ENCODE data around the gene MITF. TPM values are rescaled to one million over a fixed set of nuclear protein-coding genes. Genes with fewer than 3 reads are reported as not detected.

MITF gene
- total and polyA plus RNA-seq, 10 donors: 0.83 to 11.9 (median 6.2) TPM

DNA sequence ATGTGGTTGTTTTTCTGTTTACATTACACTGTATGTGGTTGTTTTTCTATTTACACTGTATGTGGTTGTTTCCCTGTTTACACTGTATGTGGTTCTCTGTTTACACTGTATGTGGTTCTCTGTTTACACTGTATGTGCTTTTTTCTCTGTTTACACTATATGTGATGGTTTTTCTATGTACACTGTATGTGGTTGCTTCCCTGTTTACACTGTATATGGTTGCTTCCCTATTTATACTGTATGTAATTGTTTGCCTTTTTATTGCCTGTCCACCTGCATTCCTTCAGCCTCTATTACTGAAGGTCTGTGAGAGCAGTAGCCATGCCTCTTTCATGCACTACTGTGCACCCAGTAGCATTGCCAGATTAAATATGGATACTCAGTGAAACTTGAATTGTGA lies 94.3 kb downstream of the MITF start:
- no peaks in the 10 kb centered on the region for H3K36me3 ChIP-seq
- no peaks in the 10 kb centered on the region for H3K27me3 ChIP-seq (replicated peaks in 1 of 7)
- H3K27ac ChIP-seq: no peak overlapping the region
- no peaks in the 10 kb centered on the region for H3K4me1 ChIP-seq
- intact Hi-C loops (cut with DNase I; ENCODE audit: low total_unique reads): no loop called here
- H3K4me3 ChIP-seq: no peak overlapping the region
- peaks cover 0 to 15% (median 9%) of the 10 kb centered on the region in 8 donors for H3K9me3 ChIP-seq
- TF ChIP-seq CTCF (IDR thresholded peaks at IDR 0.05 in 8 of 11, conservative IDR thresholded peaks at IDR 0.05 in 3 of 11) (no peak), POLR2AphosphoS5 (IDR thresholded peaks at IDR 0.05) (no peak), POLR2A (IDR thresholded peaks at IDR 0.05) (no peak)
- no peak for DNase-seq

GRCh38 chr3:69838217-69838616 lies 99.0 kb downstream of the MITF start:
- Histone ChIP-seq H3K4me1 (no peaks in the 10 kb centered on the region), H3K9me3 (peaks cover 0 to 15% (median 9%) of the 10 kb centered on the region in 8 donors), H3K27me3 (replicated peaks in 1 of 7) (no peaks in the 10 kb centered on the region), H3K4me3 (no peak overlapping the region), H3K36me3 (no peaks in the 10 kb centered on the region), H3K27ac (no peak overlapping the region)
- intact Hi-C loops (cut with DNase I; ENCODE audit: low total_unique reads): no loop called here
- no peak for DNase-seq
- 70 to 85% (median 82%) methylated on average over 5 of the region's 5 CpGs for WGBS, 5 donors
- TF ChIP-seq CTCF (IDR thresholded peaks at IDR 0.05 in 8 of 11, conservative IDR thresholded peaks at IDR 0.05 in 3 of 11) (no peak), POLR2A (IDR thresholded peaks at IDR 0.05) (no peak), POLR2AphosphoS5 (IDR thresholded peaks at IDR 0.05) (no peak)

DNA sequence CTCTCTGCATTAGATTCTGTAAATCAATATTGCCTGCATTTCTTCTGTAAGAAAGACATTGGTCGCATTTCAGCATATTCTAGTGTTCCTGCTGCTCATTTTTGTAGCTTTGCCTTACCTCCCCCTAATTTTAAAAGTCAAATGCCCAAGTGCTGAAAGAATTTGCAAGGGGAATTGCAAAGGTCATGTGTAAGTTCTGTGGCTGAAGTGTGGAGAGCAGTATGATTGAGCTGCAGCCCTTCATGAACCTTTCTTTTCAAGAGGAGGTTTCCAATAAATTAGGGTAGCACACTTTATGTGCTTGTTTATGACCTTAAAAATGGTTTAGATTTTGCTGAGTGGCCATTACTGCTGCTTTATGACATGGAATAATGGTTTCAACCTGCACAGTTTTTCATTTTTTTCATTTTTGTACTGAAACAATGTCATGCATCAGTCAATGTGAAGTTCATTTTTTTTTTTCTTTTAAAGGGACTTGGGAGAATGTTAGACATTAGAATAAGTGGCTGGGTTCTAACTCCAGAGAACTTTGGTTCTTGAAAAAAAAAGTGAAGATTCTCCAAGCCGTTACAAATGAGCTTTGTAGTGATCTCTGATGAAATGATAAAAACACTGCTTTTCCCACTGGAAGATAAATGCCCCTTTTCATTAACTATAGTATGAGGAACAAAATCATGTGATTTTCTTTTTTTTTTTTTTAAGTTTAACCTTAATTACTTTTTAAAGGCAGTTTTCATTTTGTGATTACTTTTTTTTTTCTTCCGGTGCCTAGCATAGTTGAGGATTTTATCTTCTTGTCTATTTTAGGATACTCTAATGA lies 99.6 kb downstream of the MITF start:
- no peaks in the 10 kb centered on the region for H3K4me1 ChIP-seq
- H3K4me3 ChIP-seq: no peak overlapping the region
- 72 to 90% (median 83%) methylated on average over 3 of the region's 3 CpGs for WGBS, 5 donors
- intact Hi-C loops (cut with DNase I; ENCODE audit: low total_unique reads): no loop called here
- no peak overlapping the region for H3K27ac ChIP-seq
- no peaks in the 10 kb centered on the region for H3K27me3 ChIP-seq (replicated peaks in 1 of 7)
- no peak for TF ChIP-seq POLR2A (IDR thresholded peaks at IDR 0.05)
- no peak for TF ChIP-seq CTCF (IDR thresholded peaks at IDR 0.05 in 8 of 11, conservative IDR thresholded peaks at IDR 0.05 in 3 of 11)
- no peak for TF ChIP-seq POLR2AphosphoS5 (IDR thresholded peaks at IDR 0.05)
- peaks cover 0 to 15% (median 9%) of the 10 kb centered on the region in 8 donors for H3K9me3 ChIP-seq
- DNase-seq: no peak
- H3K36me3 ChIP-seq: no peaks in the 10 kb centered on the region

DNA sequence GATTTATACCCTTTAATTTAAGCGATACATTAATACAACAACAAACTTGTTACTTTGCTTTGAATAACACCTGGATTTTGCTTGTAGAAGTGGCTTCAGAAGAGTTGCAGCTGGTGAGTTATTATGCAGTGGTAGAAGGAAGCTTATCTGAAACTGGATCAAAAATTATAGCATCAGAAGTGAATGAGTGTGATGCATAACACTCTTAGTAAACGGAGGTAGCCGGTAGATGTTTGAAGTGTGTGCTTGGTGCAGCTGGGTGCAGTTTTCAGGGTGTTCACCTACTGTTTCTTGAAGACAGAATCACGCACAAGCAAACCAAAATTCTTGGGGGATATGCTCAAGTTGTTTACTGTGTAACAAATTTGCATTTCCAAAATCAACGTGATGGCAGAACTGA lies 103.1 kb downstream of the MITF start:
- Histone ChIP-seq H3K4me1 (no peaks in the 10 kb centered on the region), H3K27ac (no peak overlapping the region)
- 74 to 78% (median 77%) methylated on average over 5 of the region's 5 CpGs for WGBS, 5 donors

More for the DNA sequence above, 103.1 kb downstream of the MITF start:
- no peak overlapping the region for H3K4me3 ChIP-seq
- H3K36me3 ChIP-seq: no peaks in the 10 kb centered on the region
- no peak for DNase-seq
- no peaks in the 10 kb centered on the region for H3K9me3 ChIP-seq
- TF ChIP-seq POLR2A (IDR thresholded peaks at IDR 0.05) (no peak), CTCF (IDR thresholded peaks at IDR 0.05 in 8 of 11, conservative IDR thresholded peaks at IDR 0.05 in 3 of 11) (no peak), POLR2AphosphoS5 (IDR thresholded peaks at IDR 0.05) (no peak)
- intact Hi-C loops (cut with DNase I; ENCODE audit: low total_unique reads): no loop called here
- no peaks in the 10 kb centered on the region for H3K27me3 ChIP-seq (replicated peaks in 1 of 7)

Data from spleen (tissue), 11 donors.